ENCODE measurements around the gene CHRNA1.

The CHRNA1 gene

DNA sequence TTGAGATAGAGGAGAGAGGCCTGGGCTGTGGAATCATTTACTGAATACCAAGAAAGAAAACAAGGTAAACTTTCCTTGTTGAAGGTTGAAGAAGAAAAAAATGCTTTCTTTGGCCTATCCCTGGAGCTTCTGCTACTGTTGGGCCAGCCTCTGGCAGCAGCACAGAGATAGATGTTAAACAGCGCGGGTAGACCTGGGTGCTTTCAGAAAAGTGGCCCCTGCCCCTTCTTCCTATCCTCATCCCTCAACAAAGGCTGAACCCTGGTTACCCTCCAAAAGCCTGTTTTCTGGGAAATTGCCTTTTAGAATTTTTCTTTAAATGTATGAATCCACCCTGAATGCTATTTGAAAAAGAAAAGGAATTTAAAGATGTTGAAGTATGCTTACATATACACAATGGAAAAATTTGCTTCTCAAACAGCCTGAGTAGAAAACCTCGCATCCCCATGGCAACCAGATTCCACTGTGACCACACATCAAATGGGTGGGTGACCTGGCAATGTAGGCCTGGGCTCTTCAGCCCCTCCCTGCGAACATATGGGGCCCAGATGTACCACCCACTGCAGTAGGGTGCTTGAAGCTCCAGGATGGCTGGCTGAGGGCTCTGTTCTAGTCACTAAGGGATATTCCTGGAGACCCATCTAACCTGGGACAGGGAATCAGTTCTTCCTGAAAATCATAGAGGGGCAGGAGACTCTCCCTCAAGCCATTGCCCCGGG is 23.4 kb upstream of the CHRNA1 start:
- peak; percentile 100 for DNase-seq (ENCODE audit: low read depth, low spot score)
- ChIA-PET CTCF (interaction anchor here (1.1 to 3.5 kb wide), 4 partner anchors 16 to 198 kb away, joined by 3 to 31 read pairs (median 3); no protein-coding TSS in a partner anchor), POLR2A (interaction anchor here (0.6 to 2.9 kb wide), 7 partner anchors 9 to 185 kb away, joined by 3 to 17 read pairs (median 7); no protein-coding TSS in a partner anchor)
- TF ChIP-seq, protein P1, sequence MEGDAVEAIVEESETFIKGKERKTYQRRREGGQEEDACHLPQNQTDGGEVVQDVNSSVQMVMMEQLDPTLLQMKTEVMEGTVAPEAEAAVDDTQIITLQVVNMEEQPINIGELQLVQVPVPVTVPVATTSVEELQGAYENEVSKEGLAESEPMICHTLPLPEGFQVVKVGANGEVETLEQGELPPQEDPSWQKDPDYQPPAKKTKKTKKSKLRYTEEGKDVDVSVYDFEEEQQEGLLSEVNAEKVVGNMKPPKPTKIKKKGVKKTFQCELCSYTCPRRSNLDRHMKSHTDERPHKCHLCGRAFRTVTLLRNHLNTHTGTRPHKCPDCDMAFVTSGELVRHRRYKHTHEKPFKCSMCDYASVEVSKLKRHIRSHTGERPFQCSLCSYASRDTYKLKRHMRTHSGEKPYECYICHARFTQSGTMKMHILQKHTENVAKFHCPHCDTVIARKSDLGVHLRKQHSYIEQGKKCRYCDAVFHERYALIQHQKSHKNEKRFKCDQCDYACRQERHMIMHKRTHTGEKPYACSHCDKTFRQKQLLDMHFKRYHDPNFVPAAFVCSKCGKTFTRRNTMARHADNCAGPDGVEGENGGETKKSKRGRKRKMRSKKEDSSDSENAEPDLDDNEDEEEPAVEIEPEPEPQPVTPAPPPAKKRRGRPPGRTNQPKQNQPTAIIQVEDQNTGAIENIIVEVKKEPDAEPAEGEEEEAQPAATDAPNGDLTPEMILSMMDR (IDR thresholded peaks at IDR 0.05; ENCODE audit: insufficient read depth, low read length, missing control alignments), result no peak
- no peak overlapping the region for H3K4me3 ChIP-seq (ENCODE audit: low read depth, low read length)

- CTCF ChIA-PET, result interaction anchor here (0.7 to 3.5 kb wide), 4 partner anchors 11 to 197 kb away, joined by 3 to 31 read pairs (median 6); no protein-coding TSS in a partner anchor
- no peak overlapping the region for H3K4me3 ChIP-seq (ENCODE audit: low read depth, low read length)
- POLR2A ChIA-PET, result no interaction called here
- no peak for DNase-seq (ENCODE audit: low read depth, low spot score)
- TF ChIP-seq, protein P1 (IDR thresholded peaks at IDR 0.05; ENCODE audit: insufficient read depth, low read length, missing control alignments), result no peak
Measured at GRCh38 chr2:174786066-174786725, 21.9 kb upstream of the CHRNA1 start.

DNA sequence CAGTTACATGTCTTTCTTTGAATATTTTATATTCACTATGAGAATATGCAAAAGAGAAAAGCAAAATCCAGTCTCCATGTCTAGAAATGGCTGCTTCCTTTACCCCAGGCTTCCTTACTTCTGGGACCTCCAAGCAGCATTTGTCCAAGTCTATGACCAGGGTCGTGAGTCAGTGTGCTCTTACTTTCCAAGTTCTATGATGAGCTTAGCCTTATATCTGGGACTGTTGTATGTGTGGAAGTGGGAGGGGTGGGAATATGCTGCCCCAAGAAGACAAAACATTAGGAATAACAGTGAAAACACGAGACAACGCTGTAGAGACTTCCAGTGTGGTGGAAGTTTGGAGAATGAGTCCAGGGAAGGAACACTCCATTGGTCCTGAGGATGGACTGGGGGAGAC is 21.2 kb upstream of the CHRNA1 start:
- POLR2A ChIA-PET, result no interaction called here
- no peak for DNase-seq (ENCODE audit: low read depth, low spot score)
- TF ChIP-seq, protein P1 (IDR thresholded peaks at IDR 0.05; ENCODE audit: insufficient read depth, low read length, missing control alignments), result no peak
- CTCF ChIA-PET, result interaction anchor here (0.7 to 2.4 kb wide), 5 partner anchors 10 to 200 kb away, joined by 3 to 10 read pairs (median 5); no protein-coding TSS in a partner anchor
- no peak overlapping the region for H3K4me3 ChIP-seq (ENCODE audit: low read depth, low read length)

DNA sequence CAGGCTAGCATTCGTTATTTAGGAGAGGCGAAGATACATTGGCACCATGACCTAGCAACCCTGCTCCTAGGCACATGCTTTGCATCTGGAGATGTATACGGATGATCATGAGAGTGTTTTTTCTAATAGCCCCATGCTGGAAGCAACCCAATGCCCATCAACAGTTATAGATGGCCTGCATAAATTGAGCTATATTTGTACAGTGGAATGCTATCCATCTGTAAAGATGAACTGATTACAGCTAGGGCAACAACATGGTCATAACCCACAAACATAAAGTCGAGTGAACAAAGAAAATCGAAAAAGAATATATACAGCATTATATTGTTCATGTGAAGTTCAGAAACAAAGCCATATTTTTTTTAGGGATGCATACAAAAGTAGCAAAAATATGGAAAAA is 20.6 kb upstream of the CHRNA1 start:
- no peak overlapping the region for H3K4me3 ChIP-seq (ENCODE audit: low read depth, low read length)
- POLR2A ChIA-PET, result interaction anchor here (1.0 kb wide), 1 partner anchor 187 kb away, joined by 3 read pairs; no protein-coding TSS in a partner anchor
- CTCF ChIA-PET, result interaction anchor here (0.9 to 2.4 kb wide), 5 partner anchors 12 to 201 kb away, joined by 3 to 10 read pairs (median 5); no protein-coding TSS in a partner anchor
- no peak for DNase-seq (ENCODE audit: low read depth, low spot score)
- TF ChIP-seq, protein P1 (IDR thresholded peaks at IDR 0.05; ENCODE audit: insufficient read depth, low read length, missing control alignments), result no peak

- no peak overlapping the region for H3K4me3 ChIP-seq (ENCODE audit: low read depth, low read length)
- TF ChIP-seq, protein P1 (IDR thresholded peaks at IDR 0.05; ENCODE audit: insufficient read depth, low read length, missing control alignments), result no peak
- POLR2A ChIA-PET, result interaction anchor here (0.5 to 1.0 kb wide), 2 partner anchors 169 to 188 kb away, joined by 3 read pairs; no protein-coding TSS in a partner anchor
- CTCF ChIA-PET, result interaction anchor here (0.9 to 2.4 kb wide), 6 partner anchors 12 to 201 kb away, joined by 3 to 10 read pairs (median 5); no protein-coding TSS in a partner anchor
- DNase-seq (ENCODE audit: low read depth, low spot score), result no peak
Measured at GRCh38 chr2:174784316-174784715, 20.0 kb upstream of the CHRNA1 start.

DNA sequence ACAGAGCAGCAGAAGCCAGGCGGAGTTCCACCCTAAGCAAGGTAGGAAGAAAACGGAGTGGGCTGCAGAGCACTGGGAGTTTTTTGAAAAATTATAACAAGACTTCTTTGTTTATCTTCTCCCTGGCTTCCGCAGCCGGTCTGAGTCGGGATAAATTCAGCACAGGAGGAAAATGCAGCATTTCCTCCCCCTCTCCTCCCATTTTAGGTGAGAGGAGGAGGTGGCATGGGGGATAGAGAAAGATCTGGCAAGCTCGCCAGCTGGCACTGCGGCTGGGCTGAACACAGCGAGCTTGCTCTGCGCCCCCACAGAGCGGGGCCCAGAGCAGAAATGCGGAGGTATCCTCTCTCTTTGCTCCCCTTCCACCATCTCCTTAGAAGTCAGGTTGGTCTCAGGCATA is 17.7 kb upstream of the CHRNA1 start:
- DNase-seq (ENCODE audit: low read depth, low spot score), result no peak
- ChIA-PET CTCF (interaction anchor here (1.0 to 3.5 kb wide), 3 partner anchors 11 to 203 kb away, joined by 3 to 24 read pairs (median 5); no protein-coding TSS in a partner anchor), POLR2A (no interaction called here)
- TF ChIP-seq, protein P1 (IDR thresholded peaks at IDR 0.05; ENCODE audit: insufficient read depth, low read length, missing control alignments), result no peak
- H3K4me3 ChIP-seq (ENCODE audit: low read depth, low read length), result no peak overlapping the region

Measured in AG04449 (cell line).